ENCODE data around the gene MAP2K7. TPM values are rescaled to one million over a fixed set of nuclear protein-coding genes. Genes with fewer than 3 reads are reported as not detected.
"Not testable (repeated sequence)": the region's sequence is repeated elsewhere in the genome, so short reads cannot be mapped to it uniquely, and the experiment has no call there.

Gene MAP2K7
- total RNA-seq, 2 donors from 2014 or later, result 40.2 to 40.3 TPM

- no peak for DNase-seq
- H3K36me3 Mint-ChIP-seq (ENCODE audit: insufficient read depth in 2 of 2), result no peaks in the 10 kb centered on the region
- peaks cover 0 to 3% of the 10 kb centered on the region in 2 donors for H3K9me3 Mint-ChIP-seq
- H3K4me3 Mint-ChIP-seq, result no peak overlapping the region
- peaks cover 3% of the 10 kb centered on the region for H3K27me3 Mint-ChIP-seq (ENCODE audit: low read depth)
- H3K27ac Mint-ChIP-seq, result no peak overlapping the region
- no peak for ATAC-seq (replicated peaks in 1 of 2)
- H3K4me1 Mint-ChIP-seq (ENCODE audit: low read depth), result no peaks in the 10 kb centered on the region
These were observed 19.7 kb upstream of the MAP2K7 start for GRCh38 chr19:7883796-7884570.

GRCh38 chr19:7885818-7886217 lies 17.9 kb upstream of the MAP2K7 start:
- Mint-ChIP-seq H3K9me3 (peaks cover 0 to 3% of the 10 kb centered on the region in 2 donors), H3K27ac (no peak overlapping the region), H3K27me3 (ENCODE audit: low read depth) (peaks cover 15% of the 10 kb centered on the region), H3K4me3 (no peak overlapping the region), H3K36me3 (ENCODE audit: insufficient read depth in 2 of 2) (no peaks in the 10 kb centered on the region), H3K4me1 (ENCODE audit: low read depth) (no peaks in the 10 kb centered on the region)
- ATAC-seq (replicated peaks in 1 of 2) (no peak), DNase-seq (no peak)

- Mint-ChIP-seq H3K4me1 (ENCODE audit: low read depth) (no peaks in the 10 kb centered on the region), H3K9me3 (no peaks in the 10 kb centered on the region), H3K4me3 (no peak overlapping the region), H3K27ac (no peak overlapping the region), H3K36me3 (ENCODE audit: insufficient read depth in 2 of 2) (no peaks in the 10 kb centered on the region), H3K27me3 (ENCODE audit: low read depth) (peaks cover 15% of the 10 kb centered on the region)
- ATAC-seq (replicated peaks in 1 of 2), result no peak
- DNase-seq, result no peak
These were observed 16.1 kb upstream of the MAP2K7 start for GRCh38 chr19:7887408-7888144.

- H3K9me3 Mint-ChIP-seq, result no peaks in the 10 kb centered on the region
- H3K27ac Mint-ChIP-seq, result no peak within 1 kb of the TSS
- H3K36me3 Mint-ChIP-seq (ENCODE audit: insufficient read depth in 2 of 2), result no peaks in the 10 kb centered on the region
- peaks cover 15% of the 10 kb centered on the region for H3K27me3 Mint-ChIP-seq (ENCODE audit: low read depth)
- H3K4me1 Mint-ChIP-seq (ENCODE audit: low read depth), result no peaks in the 10 kb centered on the region
- DNase-seq (peak; percentile 48 to 54), ATAC-seq (replicated peaks in 1 of 2) (peak; percentile 78 to 88)
- peak within 1 kb of the TSS in 1 of 2 donors; percentile 40 for H3K4me3 Mint-ChIP-seq
These were observed 15.4 kb upstream of the MAP2K7 start, which contains the start of gene LRRC8E for GRCh38 chr19:7888145-7888825. LRRC8E (plus strand) TSS chr19:7888510; CDS start chr19:7895604, 7,094 bp downstream.

GRCh38 chr19:7888826-7889217 lies 14.9 kb upstream of the MAP2K7 start:
- no peak overlapping the region for H3K27ac Mint-ChIP-seq
- H3K4me3 Mint-ChIP-seq, result no peak overlapping the region
- no peaks in the 10 kb centered on the region for H3K36me3 Mint-ChIP-seq (ENCODE audit: insufficient read depth in 2 of 2)
- ATAC-seq (replicated peaks in 1 of 2), result no peak
- H3K9me3 Mint-ChIP-seq, result no peaks in the 10 kb centered on the region
- H3K4me1 Mint-ChIP-seq (ENCODE audit: low read depth), result no peaks in the 10 kb centered on the region
- peaks cover 15% of the 10 kb centered on the region for H3K27me3 Mint-ChIP-seq (ENCODE audit: low read depth)
- no peak for DNase-seq

- not testable (repeated sequence) for H3K4me1 Mint-ChIP-seq (ENCODE audit: low read depth); H3K36me3 Mint-ChIP-seq (ENCODE audit: insufficient read depth in 2 of 2); H3K4me3 Mint-ChIP-seq; DNase-seq; H3K9me3 Mint-ChIP-seq; ATAC-seq (replicated peaks in 1 of 2); H3K27ac Mint-ChIP-seq
- H3K27me3 Mint-ChIP-seq (ENCODE audit: low read depth), result peaks cover 20% of the 10 kb centered on the region
These were observed 10.1 kb upstream of the MAP2K7 start for GRCh38 chr19:7893362-7894101.

GRCh38 chr19:7894612-7895309 lies 8.9 kb upstream of the MAP2K7 start:
- H3K9me3 Mint-ChIP-seq, result no peaks in the 10 kb centered on the region
- H3K27ac Mint-ChIP-seq, result no peak overlapping the region
- peaks cover 4% of the 10 kb centered on the region for H3K4me1 Mint-ChIP-seq (ENCODE audit: low read depth)
- no peak overlapping the region for H3K4me3 Mint-ChIP-seq
- DNase-seq, result no peak
- H3K36me3 Mint-ChIP-seq (ENCODE audit: insufficient read depth in 2 of 2), result no peaks in the 10 kb centered on the region
- peaks cover 9% of the 10 kb centered on the region for H3K27me3 Mint-ChIP-seq (ENCODE audit: low read depth)
- ATAC-seq (replicated peaks in 1 of 2), result no peak

- Mint-ChIP-seq H3K4me3 (no peak overlapping the region), H3K27me3 (ENCODE audit: low read depth) (peaks cover 5% of the 10 kb centered on the region), H3K9me3 (no peaks in the 10 kb centered on the region), H3K36me3 (ENCODE audit: insufficient read depth in 2 of 2) (no peaks in the 10 kb centered on the region), H3K27ac (no peak overlapping the region), H3K4me1 (ENCODE audit: low read depth) (peaks cover 4% of the 10 kb centered on the region)
- no peak for DNase-seq
- ATAC-seq (replicated peaks in 1 of 2), result no peak
These were observed 8.1 kb upstream of the MAP2K7 start for GRCh38 chr19:7895565-7895964.

GRCh38 chr19:7897292-7897691 lies 6.4 kb upstream of the MAP2K7 start:
- ATAC-seq (replicated peaks in 1 of 2), result no peak
- DNase-seq, result no peak

GRCh38 chr19:7898967-7899366 lies 4.7 kb upstream of the MAP2K7 start:
- no peak for DNase-seq
- Mint-ChIP-seq H3K27me3 (ENCODE audit: low read depth) (peaks cover 4% of the 10 kb centered on the region), H3K9me3 (no peaks in the 10 kb centered on the region), H3K36me3 (ENCODE audit: insufficient read depth in 2 of 2) (peaks cover 0 to 2% of the 10 kb centered on the region in 2 donors), H3K4me1 (ENCODE audit: low read depth) (peaks cover 17% of the 10 kb centered on the region), H3K4me3 (no peak overlapping the region), H3K27ac (no peak overlapping the region)
- no peak for ATAC-seq (replicated peaks in 1 of 2)

More at GRCh38 chr19:7897292-7897691, 6.4 kb upstream of the MAP2K7 start:
- H3K4me3 Mint-ChIP-seq, result no peak overlapping the region
- H3K27me3 Mint-ChIP-seq (ENCODE audit: low read depth), result peaks cover 5% of the 10 kb centered on the region
- H3K27ac Mint-ChIP-seq, result no peak overlapping the region
- peaks cover 8% of the 10 kb centered on the region for H3K4me1 Mint-ChIP-seq (ENCODE audit: low read depth)
- H3K36me3 Mint-ChIP-seq (ENCODE audit: insufficient read depth in 2 of 2), result no peaks in the 10 kb centered on the region
- no peaks in the 10 kb centered on the region for H3K9me3 Mint-ChIP-seq

- H3K36me3 Mint-ChIP-seq (ENCODE audit: insufficient read depth in 2 of 2), result peaks cover 0 to 6% of the 10 kb centered on the region in 2 donors
- no peaks in the 10 kb centered on the region for H3K27me3 Mint-ChIP-seq (ENCODE audit: low read depth)
- DNase-seq, result no peak
- H3K9me3 Mint-ChIP-seq, result no peaks in the 10 kb centered on the region
- H3K4me1 Mint-ChIP-seq (ENCODE audit: low read depth), result peaks cover 20% of the 10 kb centered on the region
- ATAC-seq (replicated peaks in 1 of 2), result no peak
- H3K4me3 Mint-ChIP-seq, result no peak overlapping the region
- no peak overlapping the region for H3K27ac Mint-ChIP-seq
These were observed 3.8 kb upstream of the MAP2K7 start for GRCh38 chr19:7899751-7900378.

GRCh38 chr19:7900401-7900870 lies 3.2 kb upstream of the MAP2K7 start:
- no peak for ATAC-seq (replicated peaks in 1 of 2)
- H3K27me3 Mint-ChIP-seq (ENCODE audit: low read depth), result no peaks in the 10 kb centered on the region
- no peak overlapping the region for H3K27ac Mint-ChIP-seq
- no peak for DNase-seq
- peaks cover 0 to 9% of the 10 kb centered on the region in 2 donors for H3K36me3 Mint-ChIP-seq (ENCODE audit: insufficient read depth in 2 of 2)
- H3K4me3 Mint-ChIP-seq, result no peak overlapping the region
- no peaks in the 10 kb centered on the region for H3K9me3 Mint-ChIP-seq
- peaks cover 26% of the 10 kb centered on the region for H3K4me1 Mint-ChIP-seq (ENCODE audit: low read depth)
